ENCODE results near the gene IKBKE.

- TF ChIP-seq YY1 (IDR thresholded peaks at IDR 0.05; ENCODE audit: low read depth) (no peak), TCF12 (IDR thresholded peaks at IDR 0.05; ENCODE audit: low read depth) (no peak), CEBPB (IDR thresholded peaks at IDR 0.05) (no peak), REST (IDR thresholded peaks at IDR 0.05; ENCODE audit: low read depth) (no peak), FOXM1 (IDR thresholded peaks at IDR 0.05; ENCODE audit: borderline replicate concordance, low read depth) (no peak), MAX (IDR thresholded peaks at IDR 0.05) (no peak)
Measured at GRCh38 chr1:206476058-206476457, 5.8 kb downstream of the IKBKE start.
